SJCRH30 (cell line): ENCODE data around the gene SLC6A9. TPM values are rescaled to one million over a fixed set of nuclear protein-coding genes. Genes with fewer than 3 reads are reported as not detected.

Experiments used
- DNase-seq, 2 experiments: peaks; one replicate each; pipeline ENCODE4 v3.0.0-alpha.2; 2015 to 2020
- H3K27ac ChIP-seq: fragments of 250-450 bp; sonication (Bioruptor Pico); 2 replicates; pipeline ENCODE4 v1.5.1; 2020; ENCODE audit warnings: mild to moderate bottlenecking, moderate library complexity
- H3K27me3 ChIP-seq: fragments of 250-450 bp; sonication (Bioruptor Pico); 2 replicates; pipeline ENCODE4 v1.5.1; 2020; ENCODE audit warnings: mild to moderate bottlenecking, moderate library complexity
- H3K36me3 ChIP-seq: fragments of 250-450 bp; sonication (Bioruptor Pico); 2 replicates; pipeline ENCODE4 v1.5.1; 2020; ENCODE audit warnings: mild to moderate bottlenecking, moderate library complexity
- H3K4me1 ChIP-seq: fragments of 250-450 bp; sonication (Bioruptor Pico); 2 replicates; pipeline ENCODE4 v1.5.1; 2020; ENCODE audit warnings: mild to moderate bottlenecking, moderate library complexity
- H3K4me3 ChIP-seq: fragments of 250-450 bp; sonication (Bioruptor Pico); 2 replicates; pipeline ENCODE4 v1.5.1; 2020; ENCODE audit warnings: mild to moderate bottlenecking, moderate library complexity
- H3K9me3 ChIP-seq: fragments of 250-450 bp; sonication (Bioruptor Pico); replicated peaks from 2 replicates; pipeline ENCODE4 v1.5.1; 2020; ENCODE audit warnings: mild to moderate bottlenecking, moderate library complexity
- total RNA-seq: library from RNA; depleted of rRNA; stranded (reverse); fragments of >200 nt; shearing (Covaris generic); gene quantifications from 2 replicates; pipeline ENCODE4 v1.2.3, GENCODE V29; 2014; rRNA removed

SLC6A9 gene
- total RNA-seq, 1 experiment from 2014 or later = 0.51 TPM

GRCh38 chr1:43956234-43956633 lies 75.0 kb downstream of the SLC6A9 start:
- 0 out of 2 replicates have a peak, but pooled peaks cover 2% of the 10 kb centered on the region for H3K36me3 ChIP-seq
- DNase-seq = no peak

DNA sequence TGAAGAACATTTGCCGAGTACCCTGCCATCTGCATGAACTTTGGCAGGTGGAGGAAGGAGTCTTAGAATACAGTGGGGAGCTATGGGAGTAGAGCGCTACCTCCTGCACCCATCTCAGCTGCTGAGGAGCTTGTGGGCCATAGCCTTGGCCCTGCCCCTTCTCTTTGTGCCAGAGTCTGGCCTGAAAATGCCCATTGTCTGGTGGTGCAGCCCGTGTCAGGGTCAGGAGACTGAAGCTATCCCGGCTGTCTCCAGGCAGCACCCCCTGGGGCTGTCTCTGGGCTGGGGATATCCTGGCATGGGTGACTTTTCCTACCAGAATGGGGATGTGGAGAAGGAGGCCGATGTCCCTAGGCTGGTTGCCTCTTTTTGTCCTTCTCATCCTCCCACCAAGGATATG lies 77.2 kb downstream of the SLC6A9 start:
- H3K36me3 ChIP-seq = 0 out of 2 replicates have a peak, but pooled peaks cover 2% of the 10 kb centered on the region
- no peaks in the 10 kb centered on the region for H3K9me3 ChIP-seq
- DNase-seq = no peak
- H3K27ac ChIP-seq = no peak overlapping the region
- H3K27me3 ChIP-seq = no peaks in the 10 kb centered on the region
- H3K4me3 ChIP-seq = no peak overlapping the region
- H3K4me1 ChIP-seq = no peaks in the 10 kb centered on the region

More at GRCh38 chr1:43956234-43956633, 75.0 kb downstream of the SLC6A9 start:
- no peak overlapping the region for H3K4me3 ChIP-seq
- no peaks in the 10 kb centered on the region for H3K4me1 ChIP-seq
- H3K9me3 ChIP-seq = no peaks in the 10 kb centered on the region
- no peaks in the 10 kb centered on the region for H3K27me3 ChIP-seq
- H3K27ac ChIP-seq = no peak overlapping the region

DNA sequence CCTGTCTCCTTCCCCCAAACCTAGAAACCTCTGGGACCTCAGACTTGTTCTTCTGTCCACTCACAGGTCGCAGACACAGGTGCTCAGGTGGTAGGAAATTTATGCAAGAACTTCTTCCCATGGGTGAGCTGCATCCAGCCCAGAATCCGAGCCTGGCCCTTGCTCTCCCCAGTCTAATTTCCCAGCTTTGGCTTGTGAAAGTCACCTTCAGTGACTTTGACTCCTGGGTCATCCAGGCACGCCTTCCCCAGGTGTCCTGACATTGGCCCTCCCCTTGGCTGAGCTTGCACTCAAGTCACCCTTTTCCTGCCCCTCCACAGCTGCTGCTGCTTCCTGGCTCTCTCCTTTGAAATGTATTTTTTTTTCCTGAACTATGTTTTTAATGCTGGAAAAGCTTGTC lies 77.9 kb downstream of the SLC6A9 start:
- no peak for DNase-seq
- Histone ChIP-seq H3K4me3 (no peak overlapping the region), H3K27me3 (no peaks in the 10 kb centered on the region), H3K9me3 (no peaks in the 10 kb centered on the region), H3K27ac (no peak overlapping the region), H3K4me1 (no peaks in the 10 kb centered on the region; the same call in 1 of the 2 replicates), H3K36me3 (0 out of 2 replicates have a peak, but pooled peaks cover 2% of the 10 kb centered on the region)

- Histone ChIP-seq H3K9me3 (no peaks in the 10 kb centered on the region), H3K4me3 (no peak overlapping the region)
- peak; percentile 27 to 30 for DNase-seq
Measured at GRCh38 chr1:43952731-43953346, 78.4 kb downstream of the SLC6A9 start.

GRCh38 chr1:43951021-43951985 lies 80.0 kb downstream of the SLC6A9 start:
- no peaks in the 10 kb centered on the region for H3K36me3 ChIP-seq
- H3K27me3 ChIP-seq = no peaks in the 10 kb centered on the region
- no peak overlapping the region for H3K27ac ChIP-seq
- no peak for DNase-seq
- no peak overlapping the region for H3K4me3 ChIP-seq
- H3K9me3 ChIP-seq = no peaks in the 10 kb centered on the region
- no peaks in the 10 kb centered on the region; the same call in 1 of the 2 replicates for H3K4me1 ChIP-seq

More at GRCh38 chr1:43952731-43953346, 78.4 kb downstream of the SLC6A9 start:
- H3K27ac ChIP-seq = no peak overlapping the region
- H3K27me3 ChIP-seq = no peaks in the 10 kb centered on the region
- 0 out of 2 replicates have a peak, but pooled peaks cover 2% of the 10 kb centered on the region for H3K36me3 ChIP-seq
- no peaks in the 10 kb centered on the region; the same call in 1 of the 2 replicates for H3K4me1 ChIP-seq

- Histone ChIP-seq H3K27ac (no peak overlapping the region), H3K4me1 (no peaks in the 10 kb centered on the region; the same call in 1 of the 2 replicates), H3K4me3 (no peak overlapping the region), H3K27me3 (no peaks in the 10 kb centered on the region), H3K36me3 (no peaks in the 10 kb centered on the region), H3K9me3 (no peaks in the 10 kb centered on the region)
- DNase-seq = no peak
Measured at GRCh38 chr1:43949678-43950077, 81.6 kb downstream of the SLC6A9 start.

DNA sequence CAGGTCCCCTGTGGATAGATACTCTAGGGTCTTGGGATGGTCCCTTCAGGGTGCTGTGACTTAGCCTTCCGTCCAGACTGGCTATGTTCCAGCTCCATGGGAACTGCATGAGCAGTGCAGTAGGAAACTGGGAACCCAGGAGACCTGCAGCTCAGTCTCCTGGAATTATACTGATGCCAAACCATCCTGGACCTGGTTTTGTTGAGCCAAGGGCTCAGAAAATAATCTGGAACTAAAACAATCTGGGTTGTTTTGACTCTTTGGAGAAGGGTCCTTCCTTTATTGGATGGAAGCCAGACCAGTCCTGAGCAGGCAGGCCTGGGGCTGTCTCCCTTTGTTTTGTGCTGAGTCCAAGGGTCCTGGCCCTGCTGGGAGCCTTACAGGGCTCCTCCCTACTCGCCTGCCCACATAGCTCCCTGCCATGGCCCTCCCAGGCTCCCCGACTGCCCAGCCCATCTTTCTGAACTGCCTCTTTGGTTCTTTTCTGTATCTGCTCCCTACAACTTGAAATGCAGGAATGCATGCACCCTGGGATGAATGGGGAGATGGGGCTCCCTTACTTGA lies 83.3 kb downstream of the SLC6A9 start:
- no peaks in the 10 kb centered on the region for H3K36me3 ChIP-seq
- H3K4me3 ChIP-seq = peak overlapping the region; percentile 69
- H3K9me3 ChIP-seq = no peaks in the 10 kb centered on the region
- no peak for DNase-seq
- no peaks in the 10 kb centered on the region for H3K27me3 ChIP-seq
- H3K4me1 ChIP-seq = no peaks in the 10 kb centered on the region; the same call in 1 of the 2 replicates
- no peak overlapping the region for H3K27ac ChIP-seq

GRCh38 chr1:43947061-43947873 lies 84.0 kb downstream of the SLC6A9 start:
- Histone ChIP-seq H3K9me3 (no peaks in the 10 kb centered on the region), H3K4me1 (no peaks in the 10 kb centered on the region; the same call in 1 of the 2 replicates), H3K27me3 (no peaks in the 10 kb centered on the region), H3K4me3 (peak overlapping the region; percentile 69), H3K36me3 (no peaks in the 10 kb centered on the region), H3K27ac (peak overlapping the region; percentile 99)
- DNase-seq = no peak

Other genes starting within 250 kb of the SLC6A9 start
- gene ARTN, start 97.7 kb downstream of the SLC6A9 start, total RNA-seq = 2.8 and 3.0 TPM in 2 replicates
- gene IPO13, start 84.5 kb downstream of the SLC6A9 start, total RNA-seq = 15.4 and 17.7 TPM in 2 replicates
- 45.4 and 47.9 TPM in 2 replicates for gene DPH2, start 61.5 kb downstream of the SLC6A9 start, total RNA-seq
- 89.7 and 109 TPM in 2 replicates for gene ATP6V0B, start 56.5 kb downstream of the SLC6A9 start, total RNA-seq
- gene B4GALT2, start 52.3 kb downstream of the SLC6A9 start, total RNA-seq = 65.9 and 67.4 TPM in 2 replicates
- 0.85 and 1.6 TPM in 2 replicates for gene CCDC24, start 39.9 kb downstream of the SLC6A9 start, total RNA-seq
- not detected in 2 replicates for gene KLF17, start 87.4 kb upstream of the SLC6A9 start, total RNA-seq
- 0.05 TPM in 1 of 2 replicates, not detected in the other for gene KLF18, start 110.2 kb upstream of the SLC6A9 start, total RNA-seq
- 32.4 and 34.0 TPM in 2 replicates for gene DMAP1, start 182.0 kb upstream of the SLC6A9 start, total RNA-seq